ENCODE results near the gene NAALADL2.

Gene NAALADL2

GRCh38 chr3:175571096-175571495, 712.0 kb downstream of the NAALADL2 start:
- H3K4me1 ChIP-seq = no peaks in the 10 kb centered on the region
- TF ChIP-seq CTCF (IDR thresholded peaks at IDR 0.05; ENCODE audit: low read depth, low read length) = no peak
- no peaks in the 10 kb centered on the region for H3K9me3 ChIP-seq
- no peak overlapping the region for H3K4me3 ChIP-seq (ENCODE audit: low read depth, low read length)
- H3K27me3 ChIP-seq = no peaks in the 10 kb centered on the region
- no peak for DNase-seq
- H3K36me3 ChIP-seq = no peaks in the 10 kb centered on the region

- Histone ChIP-seq H3K4me1 (no peaks in the 10 kb centered on the region), H3K36me3 (no peaks in the 10 kb centered on the region), H3K4me3 (ENCODE audit: low read depth, low read length) (no peak overlapping the region), H3K27me3 (no peaks in the 10 kb centered on the region), H3K9me3 (no peaks in the 10 kb centered on the region)
- no peak for TF ChIP-seq CTCF (IDR thresholded peaks at IDR 0.05; ENCODE audit: low read depth, low read length)
- DNase-seq = no peak
These were observed 714.1 kb downstream of the NAALADL2 start for GRCh38 chr3:175573226-175573625.

GRCh38 chr3:175580318-175580717, 721.2 kb downstream of the NAALADL2 start:
- H3K9me3 ChIP-seq = no peaks in the 10 kb centered on the region
- DNase-seq = no peak

GRCh38 chr3:175585898-175586297, 726.8 kb downstream of the NAALADL2 start:
- DNase-seq = no peak
- Histone ChIP-seq H3K36me3 (no peaks in the 10 kb centered on the region), H3K4me3 (ENCODE audit: low read depth, low read length) (no peak overlapping the region), H3K9me3 (no peaks in the 10 kb centered on the region), H3K27me3 (no peaks in the 10 kb centered on the region), H3K4me1 (no peaks in the 10 kb centered on the region)
- no peak for TF ChIP-seq CTCF (IDR thresholded peaks at IDR 0.05; ENCODE audit: low read depth, low read length)

More at GRCh38 chr3:175580318-175580717, 721.2 kb downstream of the NAALADL2 start:
- Histone ChIP-seq H3K36me3 (no peaks in the 10 kb centered on the region), H3K27me3 (no peaks in the 10 kb centered on the region), H3K4me1 (no peaks in the 10 kb centered on the region), H3K4me3 (ENCODE audit: low read depth, low read length) (no peak overlapping the region)
- TF ChIP-seq CTCF (IDR thresholded peaks at IDR 0.05; ENCODE audit: low read depth, low read length) = no peak

GRCh38 chr3:175590745-175591144, 731.6 kb downstream of the NAALADL2 start:
- Histone ChIP-seq H3K9me3 (no peaks in the 10 kb centered on the region), H3K4me1 (no peaks in the 10 kb centered on the region), H3K4me3 (ENCODE audit: low read depth, low read length) (no peak overlapping the region), H3K27me3 (no peaks in the 10 kb centered on the region), H3K36me3 (no peaks in the 10 kb centered on the region)
- DNase-seq = no peak
- TF ChIP-seq CTCF (IDR thresholded peaks at IDR 0.05; ENCODE audit: low read depth, low read length) = no peak

- Histone ChIP-seq H3K36me3 (no peaks in the 10 kb centered on the region), H3K4me1 (no peaks in the 10 kb centered on the region), H3K4me3 (ENCODE audit: low read depth, low read length) (no peak overlapping the region), H3K27me3 (no peaks in the 10 kb centered on the region), H3K9me3 (no peaks in the 10 kb centered on the region)
- no peak for DNase-seq
- TF ChIP-seq CTCF (IDR thresholded peaks at IDR 0.05; ENCODE audit: low read depth, low read length) = no peak
These were observed 732.2 kb downstream of the NAALADL2 start for GRCh38 chr3:175591375-175591774.
